MCF 10A (cell line): ENCODE measurements around the gene ARHGAP44. TPM values are rescaled to one million over a fixed set of nuclear protein-coding genes. Genes with fewer than 3 reads are reported as not detected.

Experiments used
- BruUV-seq: library from RNA; stranded (reverse); fragments of 400-500 nt; replicated peaks from 2 replicates; lab custom pipeline; 2021; lab: Mats Ljungman, UMichigan
- CTCF ChIA-PET: fragments of 300-600 bp; sonication (Branson Sonifier 250); formaldehyde crosslinking; extraction: SDS; loops from one replicate; lab custom pipeline; 2021; ENCODE audit warnings: antibody characterized with exemption, inconsistent platforms; lab: Yijun Ruan, JAX
- POLR2A ChIA-PET: fragments of 300-600, 350-650 bp; sonication (Branson Sonifier 250); formaldehyde crosslinking; extraction: SDS; loops from one replicate; lab custom pipeline; 2020; ENCODE audit warnings: antibody characterized with exemption, inconsistent platforms; lab: Yijun Ruan, JAX
- DNase-seq: peaks from one replicate; pipeline ENCODE4 v3.0.0-alpha.2; 2018; ENCODE audit not compliant: unreplicated experiment
- H3K27ac Mint-ChIP-seq: one replicate; pipeline ENCODE4 v1.8.0; 2022; ENCODE audit warnings: mild to moderate bottlenecking, low read depth, mixed read lengths; ENCODE audit not compliant: unreplicated experiment
- H3K27me3 Mint-ChIP-seq: one replicate; pipeline ENCODE4 v1.8.0; 2022; ENCODE audit warnings: mixed read lengths; ENCODE audit not compliant: insufficient read depth, unreplicated experiment
- H3K36me3 Mint-ChIP-seq: one replicate; pipeline ENCODE4 v1.8.0; 2022; ENCODE audit warnings: mild to moderate bottlenecking, moderate library complexity, mixed read lengths; ENCODE audit not compliant: insufficient read depth, unreplicated experiment
- H3K4me1 Mint-ChIP-seq: one replicate; pipeline ENCODE4 v1.8.0; 2022; ENCODE audit warnings: mixed read lengths; ENCODE audit not compliant: insufficient read depth, unreplicated experiment
- H3K4me3 Mint-ChIP-seq: one replicate; pipeline ENCODE4 v1.8.0; 2022; ENCODE audit warnings: mild to moderate bottlenecking, moderate library complexity, mixed read lengths; ENCODE audit not compliant: unreplicated experiment
- H3K9me3 Mint-ChIP-seq: one replicate; pipeline ENCODE4 v1.8.0; 2022; ENCODE audit warnings: mixed read lengths; ENCODE audit not compliant: unreplicated experiment
- CTCF ChIP-seq: fragments of 200-600 bp; IDR thresholded peaks from one replicate; pipeline ENCODE4 v1.8.0; 2022; ENCODE audit warnings: antibody characterized with exemption, mild to moderate bottlenecking; ENCODE audit not compliant: unreplicated experiment
- intact Hi-C: fragments of 100-400 bp; cut with micrococcal nuclease; formaldehyde crosslinking; loops from 2 replicates; pipeline ENCODE4 v1.14.1; 2022
- total RNA-seq: library from RNA; stranded (reverse); gene quantifications from 2 replicates; pipeline ENCODE4 v1.2.3, GENCODE V29; 2022

Gene ARHGAP44
- total RNA-seq, 1 experiment from 2014 or later, result 1.3 TPM

- no peak for TF ChIP-seq CTCF
- Mint-ChIP-seq H3K27me3 (peaks cover 20% of the 10 kb centered on the region), H3K4me3 (no peak overlapping the region), H3K27ac (no peak overlapping the region), H3K36me3 (no peaks in the 10 kb centered on the region), H3K9me3 (no peaks in the 10 kb centered on the region), H3K4me1 (no peaks in the 10 kb centered on the region)
- no TSS peak for BruUV-seq
- intact Hi-C loops, result no loop called here
- CTCF ChIA-PET, result interaction anchor here (0.6 to 1.9 kb wide), 5 partner anchors 9 to 741 kb away, joined by 3 to 8 read pairs (median 3); no protein-coding TSS in a partner anchor
- DNase-seq, result no peak
- POLR2A ChIA-PET, result interaction anchor here (0.6 to 1.3 kb wide), 2 partner anchors 98 to 99 kb away, joined by 3 to 5 read pairs; no protein-coding TSS in a partner anchor
These were observed 132.8 kb downstream of the ARHGAP44 start for GRCh38 chr17:12922120-12922519.

DNA sequence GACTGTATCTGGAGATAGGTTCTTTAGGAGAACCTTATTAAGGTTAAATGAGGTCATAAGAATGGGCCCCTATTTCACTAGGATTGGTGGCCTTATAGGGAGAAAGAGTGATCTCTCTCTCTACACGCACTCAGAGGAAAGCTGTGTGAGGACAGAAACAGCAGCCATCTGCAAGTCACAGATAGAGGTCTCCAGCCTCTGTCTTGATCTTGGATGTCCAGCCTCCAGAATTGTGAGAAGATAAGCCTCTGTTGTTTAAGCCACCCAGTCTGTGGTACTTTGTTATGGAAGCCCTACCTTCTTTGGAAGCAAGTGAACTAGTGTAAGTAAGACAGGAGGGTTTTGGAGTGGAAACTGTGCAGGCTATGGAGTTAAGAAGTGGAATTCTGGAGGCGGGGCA is 135.3 kb downstream of the ARHGAP44 start:
- CTCF ChIA-PET, result no interaction called here

DNA sequence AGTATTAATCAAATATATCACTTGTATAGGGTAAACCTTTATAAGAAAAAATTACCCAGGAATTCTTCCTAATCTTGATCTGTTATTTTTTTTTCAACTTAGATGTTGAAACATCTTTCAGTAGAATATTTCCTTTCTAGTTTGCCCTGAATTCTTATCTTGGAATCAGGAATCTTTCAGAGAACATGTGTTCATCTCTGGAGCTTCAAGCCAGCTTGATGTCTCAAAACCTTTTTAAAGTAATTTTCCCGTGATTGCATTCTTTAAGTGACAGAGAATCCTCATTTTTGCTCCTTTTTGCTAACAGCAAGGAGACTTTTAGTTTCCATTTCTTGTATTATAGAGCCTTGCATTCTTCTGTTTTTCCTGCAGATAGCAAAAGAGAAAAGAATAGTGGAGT is 137.7 kb downstream of the ARHGAP44 start:
- intact Hi-C loops, result loop anchor here (5.0 kb wide), 1 partner anchor 60 kb away; no protein-coding TSS in a partner anchor
- H3K27me3 Mint-ChIP-seq, result peaks cover 20% of the 10 kb centered on the region
- no peak for DNase-seq
- ChIA-PET POLR2A (no interaction called here), CTCF (interaction anchor here (5.7 kb wide), 1 partner anchor 77 kb away, joined by 57 read pairs; no protein-coding TSS in a partner anchor)
- H3K4me1 Mint-ChIP-seq, result no peaks in the 10 kb centered on the region
- BruUV-seq, result no TSS peak
- H3K36me3 Mint-ChIP-seq, result no peaks in the 10 kb centered on the region
- H3K9me3 Mint-ChIP-seq, result no peaks in the 10 kb centered on the region
- TF ChIP-seq CTCF, result no peak
- no peak overlapping the region for H3K27ac Mint-ChIP-seq
- no peak overlapping the region for H3K4me3 Mint-ChIP-seq

More for the DNA sequence above, 135.3 kb downstream of the ARHGAP44 start:
- Mint-ChIP-seq H3K27me3 (peaks cover 20% of the 10 kb centered on the region), H3K4me3 (no peak overlapping the region), H3K36me3 (no peaks in the 10 kb centered on the region), H3K27ac (no peak overlapping the region), H3K9me3 (no peaks in the 10 kb centered on the region), H3K4me1 (no peaks in the 10 kb centered on the region)
- intact Hi-C loops, result loop anchor here (5.0 kb wide), 1 partner anchor 63 kb away; no protein-coding TSS in a partner anchor
- no peak for DNase-seq
- no peak for TF ChIP-seq CTCF
- POLR2A ChIA-PET, result no interaction called here
- BruUV-seq, result no TSS peak

- Mint-ChIP-seq H3K4me1 (no peaks in the 10 kb centered on the region), H3K9me3 (no peaks in the 10 kb centered on the region), H3K4me3 (no peak overlapping the region), H3K36me3 (no peaks in the 10 kb centered on the region), H3K27ac (no peak overlapping the region), H3K27me3 (peaks cover 26% of the 10 kb centered on the region)
- no peak for TF ChIP-seq CTCF
- CTCF ChIA-PET, result interaction anchor here (0.8 to 5.7 kb wide), 13 partner anchors 11 to 185 kb away, joined by 3 to 57 read pairs (median 3); no protein-coding TSS in a partner anchor
- intact Hi-C loops, result loop anchor here (1.0 to 5.0 kb wide), 2 partner anchors 60 to 76 kb away; no protein-coding TSS in a partner anchor
- POLR2A ChIA-PET, result no interaction called here
- DNase-seq, result no peak
- no TSS peak for BruUV-seq
These were observed 138.5 kb downstream of the ARHGAP44 start for GRCh38 chr17:12927541-12928425.
